Mucosa of stomach (tissue), 1 donor: ENCODE results near the gene NR1I2.

Source experiments
- H3K27me3 ChIP-seq: one replicate; pipeline ENCODE4 v1.7.0; 2013; ENCODE audit warnings: mild to moderate bottlenecking, low read length; ENCODE audit not compliant: control insufficient read depth, insufficient read depth
- H3K36me3 ChIP-seq: one replicate; pipeline ENCODE4 v1.7.0; 2013; ENCODE audit warnings: low read length; ENCODE audit not compliant: control insufficient read depth, insufficient read depth
- H3K4me1 ChIP-seq: one replicate; pipeline ENCODE4 v1.7.0; 2013; ENCODE audit warnings: mild to moderate bottlenecking, low read length; ENCODE audit not compliant: control insufficient read depth, insufficient read depth
- H3K4me3 ChIP-seq: one replicate; pipeline ENCODE4 v1.7.0; 2013; ENCODE audit warnings: low read length
- H3K9ac ChIP-seq: one replicate; pipeline ENCODE4 v1.7.0; 2013; ENCODE audit warnings: mild to moderate bottlenecking, low read length, moderate library complexity
- H3K9me3 ChIP-seq: one replicate; pipeline ENCODE4 v1.7.0; 2013; ENCODE audit warnings: mild to moderate bottlenecking, low read length, moderate library complexity; ENCODE audit not compliant: control insufficient read depth
- donor health status: Pancreatic carcinoma.

The NR1I2 gene

DNA sequence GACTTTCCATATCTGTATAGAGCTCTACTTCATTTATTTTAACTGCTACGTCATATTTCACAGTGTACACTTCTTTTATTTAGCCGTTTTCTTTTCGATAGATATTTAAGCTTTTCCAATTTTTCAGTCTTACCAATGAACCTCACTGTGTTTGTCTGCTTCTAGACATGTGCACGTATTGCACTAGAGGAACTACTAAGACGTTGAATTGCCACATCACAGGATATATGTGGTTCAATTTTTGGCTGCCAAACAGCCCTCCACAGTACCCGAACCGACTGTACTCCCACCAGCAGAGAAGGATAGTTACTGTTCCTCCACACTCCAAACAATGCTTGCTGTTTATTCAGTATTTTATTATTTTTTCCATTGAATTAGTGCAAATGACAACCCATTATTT, 2.0 kb downstream of the NR1I2 start:
- Histone ChIP-seq H3K4me1 (peaks cover 17% of the 10 kb centered on the region), H3K27me3 (no peaks in the 10 kb centered on the region), H3K4me3 (no peak overlapping the region), H3K9me3 (no peaks in the 10 kb centered on the region), H3K36me3 (no peaks in the 10 kb centered on the region), H3K9ac (no peak overlapping the region)

DNA sequence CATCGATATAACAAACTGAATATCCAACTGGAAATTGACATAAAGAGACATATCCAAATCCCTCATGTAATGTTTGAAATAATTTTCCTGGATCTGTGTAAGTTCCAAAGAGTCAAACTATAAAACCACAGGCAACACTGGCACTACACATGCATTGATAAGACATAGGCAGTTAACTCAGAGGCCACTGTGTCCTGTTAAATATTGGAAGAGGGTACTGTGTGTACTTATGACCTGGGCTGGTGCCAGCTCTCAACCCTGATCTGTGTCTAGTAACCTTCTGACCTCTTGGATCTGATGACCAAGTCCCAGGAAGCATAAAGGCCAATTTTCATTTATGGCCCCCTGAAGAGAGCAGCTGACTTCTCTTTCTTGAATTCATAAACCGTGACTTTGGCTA, 4.5 kb downstream of the NR1I2 start:
- Histone ChIP-seq H3K4me1 (peaks cover 12% of the 10 kb centered on the region), H3K9me3 (no peaks in the 10 kb centered on the region), H3K4me3 (no peak overlapping the region), H3K9ac (no peak overlapping the region), H3K27me3 (no peaks in the 10 kb centered on the region), H3K36me3 (no peaks in the 10 kb centered on the region)

DNA sequence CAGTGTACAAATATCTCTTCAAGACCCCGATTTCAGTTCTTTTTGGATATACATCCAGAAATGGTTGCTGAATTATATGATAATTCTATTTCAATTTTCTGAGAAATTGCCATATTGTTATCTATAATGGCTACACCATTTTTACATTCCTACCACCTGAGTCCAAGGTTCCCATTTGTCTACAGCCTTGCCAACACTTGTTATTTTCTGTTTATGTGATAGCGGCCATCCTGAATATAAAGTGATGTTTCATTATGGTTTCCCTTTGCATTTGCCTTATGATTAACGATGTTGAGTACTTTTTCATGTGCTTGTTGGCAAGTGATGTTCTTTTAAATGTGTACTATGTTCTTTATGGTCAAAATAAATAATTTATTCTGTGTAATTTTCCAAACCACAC, 8.5 kb downstream of the NR1I2 start:
- Histone ChIP-seq H3K9ac (no peak overlapping the region), H3K9me3 (no peaks in the 10 kb centered on the region), H3K36me3 (no peaks in the 10 kb centered on the region), H3K27me3 (no peaks in the 10 kb centered on the region), H3K4me1 (peaks cover 9% of the 10 kb centered on the region), H3K4me3 (no peak overlapping the region)

DNA sequence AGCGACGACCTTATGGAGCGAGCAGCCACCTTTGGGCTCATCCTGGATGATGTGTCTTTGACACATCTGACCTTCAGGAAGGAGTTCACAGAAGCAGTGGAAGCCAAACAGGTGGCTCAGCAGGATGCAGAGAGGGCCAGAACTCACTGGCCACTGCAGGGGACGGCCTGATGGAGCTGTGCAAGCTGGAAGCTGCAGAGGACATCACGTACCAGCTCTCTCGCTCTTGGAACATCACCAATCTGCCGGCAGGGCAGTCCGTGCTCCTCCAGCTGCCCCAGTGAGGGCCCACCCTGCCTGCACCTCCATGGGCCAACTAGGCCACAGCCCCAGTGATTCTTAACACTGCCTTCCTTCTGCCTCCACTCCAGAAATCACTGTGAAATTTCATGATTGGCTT, 10.4 kb downstream of the NR1I2 start:
- peaks cover 18% of the 10 kb centered on the region for H3K4me1 ChIP-seq
- H3K27me3 ChIP-seq: no peaks in the 10 kb centered on the region
- H3K36me3 ChIP-seq: no peaks in the 10 kb centered on the region
- H3K4me3 ChIP-seq: no peak overlapping the region
- H3K9ac ChIP-seq: no peak overlapping the region
- no peaks in the 10 kb centered on the region for H3K9me3 ChIP-seq

DNA sequence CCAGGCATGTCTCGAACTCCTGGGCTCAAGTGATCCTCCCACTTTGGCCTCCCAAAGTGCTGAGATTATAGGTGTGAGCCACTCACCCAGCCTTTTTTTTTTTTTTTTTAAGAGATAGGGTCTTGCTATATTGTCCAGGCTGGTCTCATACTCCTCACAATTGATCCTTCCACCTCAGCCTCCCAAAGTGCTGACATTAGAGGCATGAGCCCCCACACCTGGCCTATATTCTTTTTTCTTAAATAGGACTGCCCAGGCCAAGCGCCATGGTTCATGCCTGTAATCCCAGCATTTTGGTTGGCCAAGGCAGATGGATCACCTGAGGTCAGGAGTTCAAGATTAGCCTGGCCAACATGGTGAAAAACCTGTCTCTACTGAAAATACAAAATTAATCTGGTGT, 12.5 kb downstream of the NR1I2 start:
- Histone ChIP-seq H3K4me1 (peaks cover 18% of the 10 kb centered on the region), H3K9ac (no peak overlapping the region), H3K27me3 (no peaks in the 10 kb centered on the region), H3K36me3 (no peaks in the 10 kb centered on the region), H3K4me3 (no peak overlapping the region), H3K9me3 (no peaks in the 10 kb centered on the region)

DNA sequence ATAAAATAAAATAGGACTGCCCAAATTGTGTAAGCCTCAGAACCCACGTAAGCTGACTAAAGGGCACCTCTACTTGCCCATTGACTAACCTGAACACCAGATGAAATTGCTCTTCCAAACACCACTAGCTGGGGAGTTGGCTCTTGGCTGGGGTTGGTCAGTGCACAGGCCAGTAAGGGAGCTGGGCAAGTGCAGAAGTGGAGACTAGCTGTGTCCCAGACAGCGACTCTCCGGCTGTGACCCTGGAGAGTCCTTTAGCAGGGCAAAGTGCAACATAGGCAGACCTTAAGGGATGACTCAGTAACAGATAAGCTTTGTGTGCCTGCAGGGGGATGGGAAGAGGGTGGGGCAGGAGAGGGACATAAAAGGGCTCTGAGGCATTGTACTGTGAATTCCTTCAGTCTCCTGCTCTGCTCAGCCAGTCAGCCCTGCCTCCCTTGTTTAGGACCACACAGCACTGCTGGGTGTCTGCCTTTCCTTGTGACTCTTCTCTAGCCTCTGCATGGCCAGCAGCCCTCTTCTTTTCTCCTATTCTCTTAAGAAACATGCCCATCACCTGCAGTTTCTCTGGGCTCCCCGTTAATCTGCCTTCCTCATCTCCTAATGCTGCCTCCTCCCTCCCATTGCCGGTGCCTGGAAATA, 13.2 kb downstream of the NR1I2 start:
- peaks cover 18% of the 10 kb centered on the region for H3K4me1 ChIP-seq
- H3K9ac ChIP-seq: no peak overlapping the region
- no peaks in the 10 kb centered on the region for H3K27me3 ChIP-seq
- H3K9me3 ChIP-seq: no peaks in the 10 kb centered on the region
- H3K36me3 ChIP-seq: no peaks in the 10 kb centered on the region
- no peak overlapping the region for H3K4me3 ChIP-seq

DNA sequence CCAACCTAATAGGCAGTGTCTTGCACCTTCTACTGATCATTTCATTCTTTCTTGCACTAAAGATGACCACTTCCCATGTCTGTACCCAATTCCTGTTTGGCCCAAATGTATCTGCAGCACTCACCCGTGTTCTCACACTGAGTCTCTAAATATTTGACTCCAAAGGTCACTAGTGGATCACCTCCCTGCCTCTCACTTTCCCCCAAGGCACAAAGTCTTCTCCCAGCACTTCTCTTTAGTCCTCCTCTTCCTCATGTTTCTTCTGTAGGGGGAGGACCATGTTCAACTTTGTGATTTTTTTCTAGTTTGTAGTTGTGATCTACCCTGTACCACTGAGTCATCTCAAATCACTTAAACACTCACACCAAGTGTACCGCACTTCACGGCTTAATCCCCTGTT, 13.9 kb downstream of the NR1I2 start:
- Histone ChIP-seq H3K4me1 (peaks cover 18% of the 10 kb centered on the region), H3K36me3 (no peaks in the 10 kb centered on the region), H3K9ac (no peak overlapping the region), H3K27me3 (no peaks in the 10 kb centered on the region), H3K9me3 (no peaks in the 10 kb centered on the region), H3K4me3 (no peak overlapping the region)

DNA sequence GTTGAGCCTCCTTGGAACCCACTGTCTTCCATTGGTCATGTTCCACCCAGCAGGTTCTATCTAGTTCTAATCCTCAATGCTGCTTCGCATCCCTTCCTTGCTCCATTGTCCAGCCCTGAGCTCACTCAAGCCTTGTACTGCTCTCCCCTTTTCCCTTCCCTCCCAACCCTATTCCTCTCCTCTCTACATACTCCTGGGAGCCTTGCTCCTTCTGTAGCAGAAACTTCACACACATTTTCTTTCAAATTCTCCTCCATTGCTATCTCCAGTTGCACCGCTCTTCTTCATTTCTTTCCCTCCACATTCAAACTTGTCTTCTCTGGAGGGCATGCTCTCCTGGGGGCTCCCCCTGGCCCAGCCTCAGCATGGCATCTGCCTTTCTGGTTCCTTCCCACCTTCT, 14.5 kb downstream of the NR1I2 start:
- Histone ChIP-seq H3K4me1 (peaks cover 18% of the 10 kb centered on the region), H3K9ac (no peak overlapping the region), H3K4me3 (no peak overlapping the region), H3K36me3 (no peaks in the 10 kb centered on the region), H3K9me3 (no peaks in the 10 kb centered on the region), H3K27me3 (no peaks in the 10 kb centered on the region)

DNA sequence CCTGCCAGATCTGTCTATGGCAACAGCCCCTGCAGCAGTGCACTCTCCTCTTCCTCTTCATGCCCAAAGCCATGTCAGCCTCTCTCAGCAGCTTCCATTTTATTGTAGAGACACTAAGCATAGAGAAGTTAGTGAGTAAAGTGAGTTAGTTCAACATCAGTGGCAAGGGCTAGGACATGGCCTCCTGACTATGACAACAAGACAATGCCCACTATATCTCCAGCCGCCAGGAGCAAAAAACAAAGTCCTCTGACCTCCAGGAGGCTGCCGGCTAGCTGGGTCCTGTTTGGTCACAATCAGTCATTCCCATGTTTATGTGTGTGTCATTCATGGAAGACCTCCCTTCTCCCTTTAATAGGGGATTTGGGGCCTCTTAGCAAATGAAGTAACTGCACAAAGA, 14.9 kb downstream of the NR1I2 start:
- H3K9me3 ChIP-seq: no peaks in the 10 kb centered on the region
- no peaks in the 10 kb centered on the region for H3K36me3 ChIP-seq
- no peaks in the 10 kb centered on the region for H3K27me3 ChIP-seq
- H3K9ac ChIP-seq: no peak overlapping the region
- no peak overlapping the region for H3K4me3 ChIP-seq
- H3K4me1 ChIP-seq: peaks cover 18% of the 10 kb centered on the region

DNA sequence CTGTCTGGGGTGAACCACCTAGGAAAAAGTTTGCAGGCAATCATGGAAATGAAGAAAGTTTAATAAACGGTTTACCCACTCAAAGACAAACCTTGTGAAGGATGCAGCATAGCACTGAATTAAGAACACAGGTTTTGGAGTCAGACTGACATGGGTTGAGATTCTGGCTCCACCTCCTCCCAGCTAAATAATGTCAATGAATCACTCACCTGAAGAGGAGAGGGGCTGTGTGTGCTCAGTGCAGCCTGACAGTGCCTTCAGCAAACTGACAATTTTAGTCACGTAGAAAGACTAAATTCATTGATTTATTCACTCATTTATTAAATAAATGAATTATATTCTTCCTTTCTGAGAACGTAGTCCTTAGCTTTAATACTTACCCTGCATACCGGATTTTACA, 18.9 kb downstream of the NR1I2 start:
- H3K9ac ChIP-seq: no peak overlapping the region
- no peaks in the 10 kb centered on the region for H3K27me3 ChIP-seq
- no peaks in the 10 kb centered on the region for H3K36me3 ChIP-seq
- peaks cover 4% of the 10 kb centered on the region for H3K4me1 ChIP-seq
- no peak overlapping the region for H3K4me3 ChIP-seq
- H3K9me3 ChIP-seq: no peaks in the 10 kb centered on the region

DNA sequence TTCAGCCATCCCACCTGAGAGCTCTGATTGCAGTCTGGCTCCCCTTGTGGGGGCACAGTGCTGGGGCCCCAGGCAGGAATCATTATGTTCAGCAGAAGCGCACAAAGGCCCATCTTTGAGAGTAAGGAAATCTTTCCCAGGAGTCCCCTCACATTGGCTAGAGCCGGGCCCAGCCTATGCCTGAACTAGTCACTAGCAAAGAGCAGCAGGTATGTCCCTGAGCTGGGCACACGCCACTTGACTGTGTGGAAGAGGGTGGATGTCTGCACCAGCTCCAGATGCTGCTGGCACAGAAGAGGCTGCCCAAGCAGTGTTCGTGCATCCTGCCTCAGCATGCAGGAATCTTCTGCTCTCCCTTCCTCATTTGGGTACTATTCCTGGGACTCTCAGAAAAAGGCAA, 26.3 kb downstream of the NR1I2 start:
- Histone ChIP-seq H3K9ac (no peak overlapping the region), H3K36me3 (no peaks in the 10 kb centered on the region)

DNA sequence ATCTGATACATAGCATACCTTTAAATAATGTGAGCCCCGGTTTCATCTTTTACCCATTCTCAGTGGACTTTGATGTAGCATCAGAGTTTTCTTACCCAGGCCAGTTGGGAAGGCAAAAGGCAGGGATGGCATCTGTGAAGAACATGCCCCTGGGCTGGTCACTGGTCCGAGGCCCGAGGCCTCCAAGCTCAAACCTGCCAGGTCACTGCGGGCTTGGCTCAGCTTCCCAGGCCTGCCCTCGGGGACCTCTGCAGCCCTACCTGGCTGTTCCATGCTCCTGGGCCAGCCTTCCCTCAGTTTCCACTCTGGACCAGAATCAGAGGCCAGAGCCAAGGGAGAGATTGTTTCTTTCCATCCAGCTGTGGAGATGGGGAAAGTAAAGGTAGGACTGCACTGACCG, 26.9 kb downstream of the NR1I2 start:
- H3K4me1 ChIP-seq: peaks cover 4% of the 10 kb centered on the region
- no peaks in the 10 kb centered on the region for H3K36me3 ChIP-seq
- H3K4me3 ChIP-seq: no peak overlapping the region
- H3K27me3 ChIP-seq: no peaks in the 10 kb centered on the region
- no peak overlapping the region for H3K9ac ChIP-seq
- no peaks in the 10 kb centered on the region for H3K9me3 ChIP-seq

More for the DNA sequence above, 26.3 kb downstream of the NR1I2 start:
- H3K4me3 ChIP-seq: no peak overlapping the region
- no peaks in the 10 kb centered on the region for H3K9me3 ChIP-seq
- H3K4me1 ChIP-seq: peaks cover 4% of the 10 kb centered on the region
- no peaks in the 10 kb centered on the region for H3K27me3 ChIP-seq
